Measurements from ENCODE around the gene DNAL4.

Gene DNAL4

GRCh38 chr22:38841211-38841610, 47.3 kb upstream of the DNAL4 start:
- H4K20me1 ChIP-seq (ENCODE audit: insufficient read depth): no peaks in the 10 kb centered on the region
- H3K4me1 ChIP-seq (ENCODE audit: low read depth, poor library complexity, severe bottlenecking): peaks cover 3% of the 10 kb centered on the region
- H3K4me3 ChIP-seq (IDR thresholded peaks at IDR 0.05; ENCODE audit: insufficient read depth, low read depth, low read length): no peak overlapping the region
- no peak overlapping the region for H3K9ac ChIP-seq
- H3K79me2 ChIP-seq (ENCODE audit: insufficient read depth, low read depth): no peaks in the 10 kb centered on the region
- no peak for TF ChIP-seq CTCF (conservative IDR thresholded peaks at IDR 0.05; ENCODE audit: low read depth, low read length)
- peaks cover 90% of the 10 kb centered on the region for H3K27me3 ChIP-seq (ENCODE audit: insufficient read depth, low read depth)
- H3K27ac ChIP-seq: no peak overlapping the region
- no peaks in the 10 kb centered on the region for H3K36me3 ChIP-seq (ENCODE audit: insufficient read depth)
- no peak overlapping the region for H3K4me2 ChIP-seq
- no peak overlapping the region for H2AFZ ChIP-seq (ENCODE audit: low read depth)

GRCh38 chr22:38840129-38840528, 46.2 kb upstream of the DNAL4 start:
- Histone ChIP-seq H2AFZ (ENCODE audit: low read depth) (no peak overlapping the region), H3K4me3 (IDR thresholded peaks at IDR 0.05; ENCODE audit: insufficient read depth, low read depth, low read length) (no peak overlapping the region), H3K9ac (no peak overlapping the region), H3K27ac (no peak overlapping the region), H3K36me3 (ENCODE audit: insufficient read depth) (no peaks in the 10 kb centered on the region), H4K20me1 (ENCODE audit: insufficient read depth) (no peaks in the 10 kb centered on the region), H3K79me2 (ENCODE audit: insufficient read depth, low read depth) (no peaks in the 10 kb centered on the region), H3K4me1 (ENCODE audit: low read depth, poor library complexity, severe bottlenecking) (peaks cover 3% of the 10 kb centered on the region), H3K4me2 (no peak overlapping the region), H3K27me3 (ENCODE audit: insufficient read depth, low read depth) (peaks cover 90% of the 10 kb centered on the region)
- no peak for TF ChIP-seq CTCF (conservative IDR thresholded peaks at IDR 0.05; ENCODE audit: low read depth, low read length)

GRCh38 chr22:38839686-38840085, 45.7 kb upstream of the DNAL4 start:
- Histone ChIP-seq H3K4me2 (no peak overlapping the region), H3K4me3 (IDR thresholded peaks at IDR 0.05; ENCODE audit: insufficient read depth, low read depth, low read length) (no peak overlapping the region), H3K9ac (no peak overlapping the region), H3K4me1 (ENCODE audit: low read depth, poor library complexity, severe bottlenecking) (peaks cover 3% of the 10 kb centered on the region), H4K20me1 (ENCODE audit: insufficient read depth) (no peaks in the 10 kb centered on the region), H3K27me3 (ENCODE audit: insufficient read depth, low read depth) (peaks cover 90% of the 10 kb centered on the region), H3K36me3 (ENCODE audit: insufficient read depth) (no peaks in the 10 kb centered on the region), H2AFZ (ENCODE audit: low read depth) (no peak overlapping the region), H3K79me2 (ENCODE audit: insufficient read depth, low read depth) (no peaks in the 10 kb centered on the region), H3K27ac (no peak overlapping the region)
- no peak for TF ChIP-seq CTCF (conservative IDR thresholded peaks at IDR 0.05; ENCODE audit: low read depth, low read length)

GRCh38 chr22:38837414-38837928, 43.5 kb upstream of the DNAL4 start:
- H3K4me2 ChIP-seq: no peak overlapping the region
- no peak for TF ChIP-seq CTCF (conservative IDR thresholded peaks at IDR 0.05; ENCODE audit: low read depth, low read length)

More at GRCh38 chr22:38837414-38837928, 43.5 kb upstream of the DNAL4 start:
- Histone ChIP-seq H3K36me3 (ENCODE audit: insufficient read depth) (no peaks in the 10 kb centered on the region), H3K4me1 (ENCODE audit: low read depth, poor library complexity, severe bottlenecking) (no peaks in the 10 kb centered on the region), H3K27ac (no peak overlapping the region), H3K27me3 (ENCODE audit: insufficient read depth, low read depth) (peaks cover 93% of the 10 kb centered on the region), H2AFZ (ENCODE audit: low read depth) (no peak overlapping the region), H4K20me1 (ENCODE audit: insufficient read depth) (no peaks in the 10 kb centered on the region), H3K4me3 (IDR thresholded peaks at IDR 0.05; ENCODE audit: insufficient read depth, low read depth, low read length) (no peak overlapping the region), H3K9ac (no peak overlapping the region), H3K79me2 (ENCODE audit: insufficient read depth, low read depth) (no peaks in the 10 kb centered on the region)
